OCI-M1 (cell line): ENCODE data around the gene TRIM28.

Source experiments
- DNase-seq: peaks from one replicate; lab custom pipeline; 2025; lab: John Stamatoyannopoulos, UW

TRIM28 gene

GRCh38 chr19:58549664-58550361 lies 5.9 kb downstream of the TRIM28 start:
- no peak for DNase-seq

GRCh38 chr19:58550362-58551122 lies 6.7 kb downstream of the TRIM28 start:
- DNase-seq, result no peak

- no peak for DNase-seq
Measured at GRCh38 chr19:58551123-58551497, 7.2 kb downstream of the TRIM28 start.

- no peak for DNase-seq
Measured at GRCh38 chr19:58551577-58552471, 8.0 kb downstream of the TRIM28 start.

- no peak for DNase-seq
Measured at GRCh38 chr19:58552655-58553054, 8.8 kb downstream of the TRIM28 start.

- no peak for DNase-seq
Measured at GRCh38 chr19:58553799-58554493, 10.1 kb downstream of the TRIM28 start.

- DNase-seq, result no peak
Measured at GRCh38 chr19:58554494-58555368, 10.9 kb downstream of the TRIM28 start, which contains the start of gene CHMP2A. TSS of gene CHMP2A (minus strand) at chr19:58555105. CDS start at chr19:58554212, 893 bp downstream.

GRCh38 chr19:58555369-58555885 lies 11.6 kb downstream of the TRIM28 start:
- no peak for DNase-seq

GRCh38 chr19:58555920-58556621 lies 12.2 kb downstream of the TRIM28 start:
- no peak for DNase-seq

GRCh38 chr19:58556622-58557220 lies 12.9 kb downstream of the TRIM28 start:
- no peak for DNase-seq

GRCh38 chr19:58557221-58558065 lies 13.6 kb downstream of the TRIM28 start:
- DNase-seq, result no peak

GRCh38 chr19:58558066-58558622 lies 14.3 kb downstream of the TRIM28 start, which contains the start of gene UBE2M:
TSS of gene UBE2M (minus strand) at chr19:58558611. CDS start at chr19:58558381, 230 bp downstream.
- no peak for DNase-seq

- DNase-seq, result no peak
Measured at GRCh38 chr19:58558623-58559274, 14.9 kb downstream of the TRIM28 start.

- DNase-seq, result no peak
Measured at GRCh38 chr19:58559275-58560006, 15.6 kb downstream of the TRIM28 start.

- DNase-seq, result no peak
Measured at GRCh38 chr19:58560007-58560887, 16.4 kb downstream of the TRIM28 start.

- DNase-seq, result no peak
Measured at GRCh38 chr19:58560921-58561320, 17.1 kb downstream of the TRIM28 start.
